ENCODE data around the gene FLRT3. TPM values are rescaled to one million over a fixed set of nuclear protein-coding genes. Genes with fewer than 3 reads are reported as not detected.

FLRT3 gene
- total and polyA plus RNA-seq, 9 donors, result 4.8 to 30.8 (median 10.1) TPM

DNA sequence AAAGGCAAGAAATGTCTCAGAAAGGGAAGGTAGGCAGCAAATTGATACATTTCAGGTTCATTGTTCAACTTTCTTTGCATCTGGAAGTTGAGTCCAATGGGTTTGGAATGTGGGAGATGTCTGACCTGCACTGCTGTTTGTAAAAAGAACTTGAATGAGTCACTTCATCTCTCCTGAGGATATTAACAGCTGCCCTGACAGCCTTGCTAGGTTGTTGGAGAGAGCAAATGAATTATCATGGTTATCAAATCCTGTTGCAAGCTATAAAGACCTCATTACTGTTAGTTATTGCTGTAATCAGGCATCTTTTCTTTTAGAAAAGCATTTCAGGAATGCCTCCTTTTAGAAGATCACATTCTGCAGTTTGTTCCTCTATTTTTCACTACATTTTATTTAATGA lies 23.0 kb upstream of the FLRT3 start:
- Histone ChIP-seq H3K4me1 (ENCODE audit: insufficient read depth) (no peaks in the 10 kb centered on the region), H3K9me3 (no peaks in the 10 kb centered on the region), H3K36me3 (no peaks in the 10 kb centered on the region), H3K4me3 (no peak overlapping the region), H3K27ac (no peak overlapping the region), H3K27me3 (no peaks in the 10 kb centered on the region)
- DNase-seq, result no peak
- TF ChIP-seq, protein P1, sequence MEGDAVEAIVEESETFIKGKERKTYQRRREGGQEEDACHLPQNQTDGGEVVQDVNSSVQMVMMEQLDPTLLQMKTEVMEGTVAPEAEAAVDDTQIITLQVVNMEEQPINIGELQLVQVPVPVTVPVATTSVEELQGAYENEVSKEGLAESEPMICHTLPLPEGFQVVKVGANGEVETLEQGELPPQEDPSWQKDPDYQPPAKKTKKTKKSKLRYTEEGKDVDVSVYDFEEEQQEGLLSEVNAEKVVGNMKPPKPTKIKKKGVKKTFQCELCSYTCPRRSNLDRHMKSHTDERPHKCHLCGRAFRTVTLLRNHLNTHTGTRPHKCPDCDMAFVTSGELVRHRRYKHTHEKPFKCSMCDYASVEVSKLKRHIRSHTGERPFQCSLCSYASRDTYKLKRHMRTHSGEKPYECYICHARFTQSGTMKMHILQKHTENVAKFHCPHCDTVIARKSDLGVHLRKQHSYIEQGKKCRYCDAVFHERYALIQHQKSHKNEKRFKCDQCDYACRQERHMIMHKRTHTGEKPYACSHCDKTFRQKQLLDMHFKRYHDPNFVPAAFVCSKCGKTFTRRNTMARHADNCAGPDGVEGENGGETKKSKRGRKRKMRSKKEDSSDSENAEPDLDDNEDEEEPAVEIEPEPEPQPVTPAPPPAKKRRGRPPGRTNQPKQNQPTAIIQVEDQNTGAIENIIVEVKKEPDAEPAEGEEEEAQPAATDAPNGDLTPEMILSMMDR (IDR thresholded peaks at IDR 0.05), result no peak
- TF ChIP-seq POLR2A (IDR thresholded peaks at IDR 0.05) (no peak), EP300 (IDR thresholded peaks at IDR 0.05) (no peak)
- intact Hi-C loops (cut with DNase I), result no loop called here

DNA sequence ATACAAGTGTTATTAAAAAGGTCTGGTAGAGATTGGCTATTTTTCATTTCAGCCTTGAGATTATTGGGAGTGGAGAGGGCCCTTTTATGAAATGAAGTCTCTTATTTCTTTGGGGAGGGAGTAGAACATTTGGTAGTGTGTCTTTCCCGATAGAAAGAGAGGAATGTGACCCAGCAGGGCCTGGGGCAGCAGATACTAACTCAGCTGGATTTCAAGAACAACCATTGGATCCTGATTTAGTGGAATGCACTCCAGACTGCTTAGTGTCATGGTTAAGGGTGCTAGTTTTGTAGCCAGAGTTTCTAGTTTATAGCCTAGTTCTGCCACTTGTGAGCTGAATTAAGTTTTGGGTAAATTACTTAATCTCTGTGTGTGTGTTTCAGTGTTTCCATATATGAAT lies 18.4 kb upstream of the FLRT3 start:
- Histone ChIP-seq H3K9me3 (no peaks in the 10 kb centered on the region), H3K27ac (no peak overlapping the region), H3K27me3 (no peaks in the 10 kb centered on the region), H3K4me3 (no peak overlapping the region), H3K36me3 (no peaks in the 10 kb centered on the region), H3K4me1 (ENCODE audit: insufficient read depth) (no peaks in the 10 kb centered on the region)
- no peak for TF ChIP-seq POLR2A (IDR thresholded peaks at IDR 0.05)
- TF ChIP-seq EP300 (IDR thresholded peaks at IDR 0.05), result no peak
- TF ChIP-seq, protein P1 (IDR thresholded peaks at IDR 0.05), result no peak
- DNase-seq, result no peak
- intact Hi-C loops (cut with DNase I), result no loop called here
- 0 to 2% (median 2%) methylated on average over 1 of the region's 1 CpG for WGBS, 3 donors

GRCh38 chr20:14344746-14345145 lies 7.3 kb upstream of the FLRT3 start:
- Histone ChIP-seq H3K27ac (no peak overlapping the region), H3K4me1 (ENCODE audit: insufficient read depth) (no peaks in the 10 kb centered on the region), H3K27me3 (no peaks in the 10 kb centered on the region), H3K9me3 (no peaks in the 10 kb centered on the region), H3K4me3 (no peak overlapping the region), H3K36me3 (no peaks in the 10 kb centered on the region)
- no peak for TF ChIP-seq POLR2A (IDR thresholded peaks at IDR 0.05)
- TF ChIP-seq, protein P1 (IDR thresholded peaks at IDR 0.05), result no peak
- no peak for TF ChIP-seq EP300 (IDR thresholded peaks at IDR 0.05)
- intact Hi-C loops (cut with DNase I), result no loop called here
- no peak for DNase-seq
- WGBS, 3 donors, result 64 to 71% (median 66%) methylated on average over 1 of the region's 1 CpG

GRCh38 chr20:14343491-14344065 lies 6.2 kb upstream of the FLRT3 start:
- Histone ChIP-seq H3K4me1 (ENCODE audit: insufficient read depth) (no peaks in the 10 kb centered on the region), H3K36me3 (no peaks in the 10 kb centered on the region), H3K4me3 (no peak overlapping the region), H3K27me3 (no peaks in the 10 kb centered on the region), H3K9me3 (no peaks in the 10 kb centered on the region), H3K27ac (no peak overlapping the region)
- TF ChIP-seq, protein P1 (IDR thresholded peaks at IDR 0.05), result no peak
- TF ChIP-seq POLR2A (IDR thresholded peaks at IDR 0.05), result no peak
- intact Hi-C loops (cut with DNase I), result no loop called here
- 87 to 90% (median 88%) methylated on average over 2 of the region's 2 CpGs for WGBS, 3 donors
- no peak for DNase-seq

Data from ovary (tissue), 9 donors.